ENCODE results near the gene TMEM178B. TPM values are rescaled to one million over a fixed set of nuclear protein-coding genes. Genes with fewer than 3 reads are reported as not detected.
"Not testable (repeated sequence)": the region's sequence is repeated elsewhere in the genome, so short reads cannot be mapped to it uniquely, and the experiment has no call there.

The TMEM178B gene
- total RNA-seq, 2 experiments from 2014 or later, result not detected

DNA sequence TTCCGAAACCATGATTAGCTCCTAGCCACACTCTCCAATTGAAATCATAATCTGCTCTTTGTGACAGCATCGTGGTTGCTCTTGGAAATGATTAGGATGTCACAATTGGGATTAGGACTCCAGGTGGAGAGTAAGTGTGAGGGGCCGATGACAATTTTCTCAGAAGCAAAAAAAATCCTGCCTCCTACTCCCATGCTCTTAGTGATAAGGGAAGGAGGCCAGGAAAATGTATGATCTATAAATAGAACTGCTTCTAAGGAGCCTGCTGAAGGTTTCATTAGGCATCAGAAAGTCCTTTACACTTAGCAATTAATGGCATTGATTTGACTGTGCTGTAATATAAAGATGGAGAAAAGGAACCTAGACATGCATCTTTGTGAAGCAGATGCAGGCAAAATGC lies 251.0 kb downstream of the TMEM178B start:
- H3K27ac ChIP-seq (ENCODE audit: low read depth in 1 of 2, low read length in 2 of 2), result no peak overlapping the region
- H3K36me3 ChIP-seq (ENCODE audit: insufficient read depth, low read length), result no peaks in the 10 kb centered on the region
- H3K4me3 ChIP-seq (ENCODE audit: low read length), result no peak overlapping the region
- POLR2A ChIA-PET, result no interaction called here
- CTCF ChIA-PET, result interaction anchor here (0.6 kb wide), 1 partner anchor 39 kb away, joined by 3 read pairs; no protein-coding TSS in a partner anchor
- Mint-ChIP-seq H3K27me3 (peaks cover 7% of the 10 kb centered on the region), H3K4me3 (no peak overlapping the region), H3K4me1 (ENCODE audit: low read depth) (no peaks in the 10 kb centered on the region), H3K36me3 (ENCODE audit: low read depth) (no peaks in the 10 kb centered on the region), H3K27ac (no peak overlapping the region), H3K9me3 (no peaks in the 10 kb centered on the region)
- no peak for ATAC-seq (ENCODE audit: poor library complexity)
- H3K4me1 ChIP-seq (ENCODE audit: insufficient read depth, low read length), result no peaks in the 10 kb centered on the region
- H3K27me3 ChIP-seq (ENCODE audit: control insufficient read depth in 1 of 2, insufficient read depth in 2 of 2, low read length in 2 of 2), result peaks cover 0 to 4% of the 10 kb centered on the region in 2 experiments
- DNase-seq, result no peak
- intact Hi-C loops (cut with DNase I, micrococcal nuclease), result no loop called here
- TF ChIP-seq CTCF (IDR thresholded peaks at IDR 0.05), result no peak
- H3K9me3 ChIP-seq (ENCODE audit: control insufficient read depth in 1 of 2, insufficient read depth in 1 of 2, low read length in 2 of 2), result no peaks in the 10 kb centered on the region

- ChIA-PET POLR2A (no interaction called here), CTCF (no interaction called here)
- no peaks in the 10 kb centered on the region for H3K4me1 ChIP-seq (ENCODE audit: insufficient read depth, low read length)
- peaks cover 7% of the 10 kb centered on the region for H3K27me3 Mint-ChIP-seq
- no peaks in the 10 kb centered on the region for H3K36me3 ChIP-seq (ENCODE audit: insufficient read depth, low read length)
- no peaks in the 10 kb centered on the region for H3K9me3 Mint-ChIP-seq
- TF ChIP-seq CTCF (IDR thresholded peaks at IDR 0.05), result no peak
- H3K4me3 ChIP-seq (ENCODE audit: low read length), result no peak overlapping the region
- no peaks in the 10 kb centered on the region for H3K9me3 ChIP-seq (ENCODE audit: control insufficient read depth in 1 of 2, insufficient read depth in 1 of 2, low read length in 2 of 2)
- no peak for ATAC-seq (ENCODE audit: poor library complexity)
- peaks cover 0 to 4% of the 10 kb centered on the region in 2 experiments for H3K27me3 ChIP-seq (ENCODE audit: control insufficient read depth in 1 of 2, insufficient read depth in 2 of 2, low read length in 2 of 2)
- intact Hi-C loops (cut with DNase I, micrococcal nuclease), result no loop called here
- H3K27ac ChIP-seq (ENCODE audit: low read depth in 1 of 2, low read length in 2 of 2), result no peak overlapping the region
- no peaks in the 10 kb centered on the region for H3K36me3 Mint-ChIP-seq (ENCODE audit: low read depth)
- H3K4me1 Mint-ChIP-seq (ENCODE audit: low read depth), result no peaks in the 10 kb centered on the region
- H3K27ac Mint-ChIP-seq, result no peak overlapping the region
- no peak overlapping the region for H3K4me3 Mint-ChIP-seq
- DNase-seq, result no peak
These were observed 251.4 kb downstream of the TMEM178B start for GRCh38 chr7:141325275-141325674.

GRCh38 chr7:141328290-141328689 lies 254.4 kb downstream of the TMEM178B start:
- Mint-ChIP-seq H3K36me3 (ENCODE audit: low read depth) (no peaks in the 10 kb centered on the region), H3K4me1 (ENCODE audit: low read depth) (no peaks in the 10 kb centered on the region), H3K27me3 (peaks cover 7% of the 10 kb centered on the region), H3K4me3 (no peak overlapping the region), H3K9me3 (no peaks in the 10 kb centered on the region), H3K27ac (no peak overlapping the region)
- Histone ChIP-seq H3K9me3 (ENCODE audit: control insufficient read depth in 1 of 2, insufficient read depth in 1 of 2, low read length in 2 of 2) (no peaks in the 10 kb centered on the region), H3K36me3 (ENCODE audit: insufficient read depth, low read length) (no peaks in the 10 kb centered on the region), H3K27ac (ENCODE audit: low read depth in 1 of 2, low read length in 2 of 2) (no peak overlapping the region), H3K27me3 (ENCODE audit: control insufficient read depth in 1 of 2, insufficient read depth in 2 of 2, low read length in 2 of 2) (no peaks in the 10 kb centered on the region), H3K4me1 (ENCODE audit: insufficient read depth, low read length) (no peaks in the 10 kb centered on the region), H3K4me3 (ENCODE audit: low read length) (no peak overlapping the region)
- intact Hi-C loops (cut with DNase I, micrococcal nuclease), result no loop called here
- ATAC-seq (ENCODE audit: poor library complexity) (no peak), DNase-seq (no peak)
- ChIA-PET POLR2A (no interaction called here), CTCF (no interaction called here)
- no peak for TF ChIP-seq CTCF (IDR thresholded peaks at IDR 0.05)

GRCh38 chr7:141330285-141330684 lies 256.4 kb downstream of the TMEM178B start:
- H3K9me3 ChIP-seq (ENCODE audit: control insufficient read depth in 1 of 2, insufficient read depth in 1 of 2, low read length in 2 of 2); H3K27me3 Mint-ChIP-seq; DNase-seq; H3K27ac Mint-ChIP-seq; H3K36me3 Mint-ChIP-seq (ENCODE audit: low read depth); H3K36me3 ChIP-seq (ENCODE audit: insufficient read depth, low read length); POLR2A ChIA-PET; CTCF ChIA-PET; H3K4me1 Mint-ChIP-seq (ENCODE audit: low read depth); H3K4me3 Mint-ChIP-seq; H3K27ac ChIP-seq (ENCODE audit: low read depth in 1 of 2, low read length in 2 of 2); H3K27me3 ChIP-seq (ENCODE audit: control insufficient read depth in 1 of 2, insufficient read depth in 2 of 2, low read length in 2 of 2); intact Hi-C loops (cut with DNase I, micrococcal nuclease); H3K4me1 ChIP-seq (ENCODE audit: insufficient read depth, low read length); H3K4me3 ChIP-seq (ENCODE audit: low read length); H3K9me3 Mint-ChIP-seq; ATAC-seq (ENCODE audit: poor library complexity): not testable (repeated sequence)

Data from CD4-positive, alpha-beta T cell (primary cell).